ENCODE data around the gene ADAM22. TPM values are rescaled to one million over a fixed set of nuclear protein-coding genes. Genes with fewer than 3 reads are reported as not detected.

ADAM22 gene
- total RNA-seq, 1 experiment from 2014 or later: 14.0 TPM

DNA sequence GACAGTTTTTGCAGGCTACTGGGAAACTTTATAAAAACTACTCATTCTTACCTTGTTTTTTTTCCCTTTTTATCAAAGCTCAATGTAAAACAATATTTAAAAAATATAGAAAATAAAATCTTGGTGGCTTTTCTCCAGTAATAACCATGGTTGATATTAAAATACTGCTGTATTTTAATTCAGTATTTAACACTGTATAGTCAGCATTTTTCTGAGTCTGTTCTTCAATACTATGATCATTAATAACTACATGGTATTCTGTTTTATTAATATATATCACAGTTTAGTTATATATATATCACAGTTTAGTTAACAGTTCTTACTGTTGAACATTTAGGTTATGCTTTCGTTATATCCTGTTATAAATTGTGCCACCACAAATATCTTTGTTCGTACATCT is 207.4 kb downstream of the ADAM22 start:
- Histone ChIP-seq H3K36me3 (ENCODE audit: low read depth) (no peaks in the 10 kb centered on the region), H2AFZ (no peak overlapping the region), H3K27ac (peak overlapping the region; percentile 56), H3K27me3 (ENCODE audit: insufficient read depth, low read depth) (no peaks in the 10 kb centered on the region), H3K9me3 (ENCODE audit: insufficient read depth, low read depth) (peaks cover 4% of the 10 kb centered on the region), H3K79me2 (ENCODE audit: low read depth) (no peaks in the 10 kb centered on the region), H3K4me3 (no peak overlapping the region), H3F3A (ENCODE audit: insufficient read depth, low read depth) (no peaks in the 10 kb centered on the region; the same call in 1 of the 2 replicates), H3K4me1 (replicated peaks; ENCODE audit: insufficient read depth) (peaks cover 28% of the 10 kb centered on the region), H4K20me1 (ENCODE audit: insufficient read depth) (no peaks in the 10 kb centered on the region), H3K9me2 (ENCODE audit: insufficient read depth) (no peaks in the 10 kb centered on the region; the same call in 1 of the 2 replicates), H3K4me2 (peak overlapping the region; percentile 46)
- DNase-seq: no peak
- ChIA-PET CTCF (interaction anchor here (1.3 kb wide), 1 partner anchor 28 kb away, joined by 8 read pairs; no protein-coding TSS in a partner anchor), POLR2A (ENCODE audit: unreplicated experiment) (interaction anchor here (1.2 kb wide), 1 partner anchor 83 kb away, joined by 6 read pairs; no protein-coding TSS in a partner anchor)
- intact Hi-C loops (cut with micrococcal nuclease; ENCODE audit: unreplicated experiment): loop anchor here (2.0 kb wide), 1 partner anchor 77 kb away; no protein-coding TSS in a partner anchor
- TF ChIP-seq EZH2 (IDR thresholded peaks at IDR 0.05; ENCODE audit: low read depth): no peak
- TF ChIP-seq, protein P1, sequence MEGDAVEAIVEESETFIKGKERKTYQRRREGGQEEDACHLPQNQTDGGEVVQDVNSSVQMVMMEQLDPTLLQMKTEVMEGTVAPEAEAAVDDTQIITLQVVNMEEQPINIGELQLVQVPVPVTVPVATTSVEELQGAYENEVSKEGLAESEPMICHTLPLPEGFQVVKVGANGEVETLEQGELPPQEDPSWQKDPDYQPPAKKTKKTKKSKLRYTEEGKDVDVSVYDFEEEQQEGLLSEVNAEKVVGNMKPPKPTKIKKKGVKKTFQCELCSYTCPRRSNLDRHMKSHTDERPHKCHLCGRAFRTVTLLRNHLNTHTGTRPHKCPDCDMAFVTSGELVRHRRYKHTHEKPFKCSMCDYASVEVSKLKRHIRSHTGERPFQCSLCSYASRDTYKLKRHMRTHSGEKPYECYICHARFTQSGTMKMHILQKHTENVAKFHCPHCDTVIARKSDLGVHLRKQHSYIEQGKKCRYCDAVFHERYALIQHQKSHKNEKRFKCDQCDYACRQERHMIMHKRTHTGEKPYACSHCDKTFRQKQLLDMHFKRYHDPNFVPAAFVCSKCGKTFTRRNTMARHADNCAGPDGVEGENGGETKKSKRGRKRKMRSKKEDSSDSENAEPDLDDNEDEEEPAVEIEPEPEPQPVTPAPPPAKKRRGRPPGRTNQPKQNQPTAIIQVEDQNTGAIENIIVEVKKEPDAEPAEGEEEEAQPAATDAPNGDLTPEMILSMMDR (conservative IDR thresholded peaks at IDR 0.05): no peak
- BruUV-seq (replicated peaks): no TSS peak

DNA sequence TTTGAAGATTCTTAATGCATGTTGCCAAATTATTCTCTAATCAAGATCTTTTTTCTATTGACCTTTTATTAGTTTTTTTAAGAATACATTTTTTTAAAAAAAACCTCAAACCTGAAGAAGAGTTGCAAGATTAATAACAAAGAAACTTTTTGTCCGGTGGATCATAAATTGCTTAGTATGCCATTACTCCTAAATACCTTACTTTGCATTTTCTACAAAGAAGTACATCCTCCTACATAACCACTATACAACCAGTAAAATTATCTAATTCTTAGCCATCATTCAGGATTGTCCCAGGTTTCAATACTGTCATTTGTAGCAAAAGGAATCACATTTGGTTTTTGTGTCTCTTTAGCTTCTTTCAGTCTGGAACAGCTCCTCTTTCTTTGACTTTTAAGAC is 207.9 kb downstream of the ADAM22 start:
- no peak for DNase-seq
- H3K4me2 ChIP-seq: peak overlapping the region; percentile 46; the same call in 1 of the 2 replicates
- ChIA-PET POLR2A (ENCODE audit: unreplicated experiment) (interaction anchor here (0.7 to 1.2 kb wide), 2 partner anchors 83 to 258 kb away, joined by 4 to 6 read pairs; no protein-coding TSS in a partner anchor), CTCF (interaction anchor here (0.6 kb wide), 1 partner anchor 17 kb away, joined by 3 read pairs; no protein-coding TSS in a partner anchor)
- intact Hi-C loops (cut with micrococcal nuclease; ENCODE audit: unreplicated experiment): loop anchor here (2.0 kb wide), 1 partner anchor 77 kb away; no protein-coding TSS in a partner anchor
- peaks cover 4% of the 10 kb centered on the region for H3K9me3 ChIP-seq (ENCODE audit: insufficient read depth, low read depth)
- no peak overlapping the region for H3K4me3 ChIP-seq
- BruUV-seq (replicated peaks): no TSS peak
- H4K20me1 ChIP-seq (ENCODE audit: insufficient read depth): no peaks in the 10 kb centered on the region
- no peaks in the 10 kb centered on the region for H3K27me3 ChIP-seq (ENCODE audit: insufficient read depth, low read depth)
- TF ChIP-seq, protein P1 (conservative IDR thresholded peaks at IDR 0.05): no peak
- TF ChIP-seq EZH2 (IDR thresholded peaks at IDR 0.05; ENCODE audit: low read depth): no peak
- H3K79me2 ChIP-seq (ENCODE audit: low read depth): no peaks in the 10 kb centered on the region
- H2AFZ ChIP-seq: no peak overlapping the region
- H3K27ac ChIP-seq: peak overlapping the region; percentile 56
- no peaks in the 10 kb centered on the region for H3K36me3 ChIP-seq (ENCODE audit: low read depth)
- peaks cover 28% of the 10 kb centered on the region for H3K4me1 ChIP-seq (replicated peaks; ENCODE audit: insufficient read depth)
- H3F3A ChIP-seq (ENCODE audit: insufficient read depth, low read depth): no peaks in the 10 kb centered on the region; the same call in 1 of the 2 replicates
- no peaks in the 10 kb centered on the region; the same call in 1 of the 2 replicates for H3K9me2 ChIP-seq (ENCODE audit: insufficient read depth)

DNA sequence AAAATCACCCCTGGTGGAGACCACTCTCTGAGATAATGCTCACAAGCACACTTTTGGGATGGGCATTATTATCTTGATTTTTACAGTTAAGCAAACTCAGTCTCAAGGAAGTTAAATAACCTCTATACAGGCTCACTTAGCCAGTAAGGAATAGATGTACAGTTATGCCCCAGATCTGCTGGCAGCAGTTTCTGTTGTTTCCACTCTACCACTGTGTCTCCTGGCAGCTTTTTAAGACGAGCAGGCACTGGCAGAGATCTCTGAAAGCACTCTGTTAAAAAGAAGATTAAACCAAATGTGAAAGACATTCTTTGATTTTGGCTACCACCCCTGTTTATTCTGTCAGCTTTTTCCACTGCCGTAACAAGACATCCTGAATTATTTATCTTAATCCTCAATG is 212.6 kb downstream of the ADAM22 start:
- H4K20me1 ChIP-seq (ENCODE audit: insufficient read depth): no peaks in the 10 kb centered on the region
- H3K27ac ChIP-seq: no peak overlapping the region
- TF ChIP-seq EZH2 (IDR thresholded peaks at IDR 0.05; ENCODE audit: low read depth): no peak
- TF ChIP-seq, protein P1 (conservative IDR thresholded peaks at IDR 0.05): no peak
- no TSS peak for BruUV-seq (replicated peaks)
- no peak overlapping the region for H3K4me2 ChIP-seq
- no peaks in the 10 kb centered on the region for H3F3A ChIP-seq (ENCODE audit: insufficient read depth, low read depth)
- H3K27me3 ChIP-seq (ENCODE audit: insufficient read depth, low read depth): no peaks in the 10 kb centered on the region
- intact Hi-C loops (cut with micrococcal nuclease; ENCODE audit: unreplicated experiment): no loop called here
- peaks cover 4% of the 10 kb centered on the region; the same call in 1 of the 2 replicates for H3K9me3 ChIP-seq (ENCODE audit: insufficient read depth, low read depth)
- H3K36me3 ChIP-seq (ENCODE audit: low read depth): no peaks in the 10 kb centered on the region
- H3K4me1 ChIP-seq (replicated peaks; ENCODE audit: insufficient read depth): peaks cover 11% of the 10 kb centered on the region
- no peak overlapping the region for H2AFZ ChIP-seq
- POLR2A ChIA-PET (ENCODE audit: unreplicated experiment): no interaction called here
- H3K9me2 ChIP-seq (ENCODE audit: insufficient read depth): no peaks in the 10 kb centered on the region; the same call in 1 of the 2 replicates
- CTCF ChIA-PET: no interaction called here
- DNase-seq: no peak
- no peaks in the 10 kb centered on the region for H3K79me2 ChIP-seq (ENCODE audit: low read depth)
- no peak overlapping the region for H3K4me3 ChIP-seq
